ENCODE data around the gene RAB3IL1. TPM values are rescaled to one million over a fixed set of nuclear protein-coding genes. Genes with fewer than 3 reads are reported as not detected.

Gene RAB3IL1
- total RNA-seq, 1 experiment from 2014 or later: 18.1 TPM

GRCh38 chr11:61906522-61906909 is 10.8 kb downstream of the RAB3IL1 start:
- Histone ChIP-seq H3K9me2 (ENCODE audit: insufficient read depth) (no peaks in the 10 kb centered on the region), H3K4me3 (replicated peaks in 1 of 2; ENCODE audit: low read depth in 1 of 2, low read length in 2 of 2) (no peak overlapping the region), H2AFZ (ENCODE audit: low read depth, low read length, poor library complexity, severe bottlenecking) (no peak overlapping the region), H3K27ac (ENCODE audit: low read depth, low read length) (no peak overlapping the region), H3K27me3 (ENCODE audit: insufficient read depth, low read length) (no peaks in the 10 kb centered on the region), H3K9me3 (ENCODE audit: control insufficient read depth in 1 of 2, insufficient read depth in 1 of 2, low read depth in 1 of 2, low read length in 2 of 2) (no peaks in the 10 kb centered on the region), H3K4me1 (ENCODE audit: control insufficient read depth in 1 of 2, insufficient read depth in 2 of 2, low read length in 2 of 2) (no peaks in the 10 kb centered on the region), H4K20me1 (ENCODE audit: insufficient read depth) (no peaks in the 10 kb centered on the region), H3K36me3 (ENCODE audit: control insufficient read depth in 1 of 2, insufficient read depth in 2 of 2, low read length in 2 of 2) (no peaks in the 10 kb centered on the region), H3K9ac (ENCODE audit: low read length) (no peak overlapping the region), H3K79me2 (ENCODE audit: insufficient read depth, low read length) (no peaks in the 10 kb centered on the region), H3K4me2 (ENCODE audit: low read length) (no peak overlapping the region)
- ChIA-PET POLR2A (no interaction called here), RAD21 (ENCODE audit: low non-redundant PET in 1 of 2, low total read pairs in 2 of 2, uncharacterized antibody in 2 of 2, unreplicated experiment in 2 of 2) (no interaction called here), CTCF (no interaction called here)
- TF ChIP-seq RAD21 (IDR thresholded peaks at IDR 0.05; ENCODE audit: low read depth): no peak
- TF ChIP-seq, protein P1, sequence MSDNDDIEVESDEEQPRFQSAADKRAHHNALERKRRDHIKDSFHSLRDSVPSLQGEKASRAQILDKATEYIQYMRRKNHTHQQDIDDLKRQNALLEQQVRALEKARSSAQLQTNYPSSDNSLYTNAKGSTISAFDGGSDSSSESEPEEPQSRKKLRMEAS (IDR thresholded peaks at IDR 0.05): no peak
- TF ChIP-seq ELF1 (IDR thresholded peaks at IDR 0.05; ENCODE audit: borderline replicate concordance, low read depth): no peak
- no peak for TF ChIP-seq POLR2AphosphoS5 (IDR thresholded peaks at IDR 0.05; ENCODE audit: low read depth, low read length)
- TF ChIP-seq TCF7L2 (IDR thresholded peaks at IDR 0.05; ENCODE audit: borderline replicate concordance, extremely low read depth, insufficient read depth, insufficient read length): no peak
- no peak for TF ChIP-seq ZFX (IDR thresholded peaks at IDR 0.05)
- TF ChIP-seq EZH2 (IDR thresholded peaks at IDR 0.05): no peak
- no TSS peak for BruUV-seq (replicated peaks)
- DNase-seq (ENCODE audit: low read depth, low spot score) (no peak), ATAC-seq (no peak)
- intact Hi-C loops (cut with micrococcal nuclease): no loop called here

- no peaks in the 10 kb centered on the region for H3K27me3 ChIP-seq (ENCODE audit: insufficient read depth, low read length)
- ChIA-PET RAD21 (ENCODE audit: low non-redundant PET in 1 of 2, low total read pairs in 2 of 2, uncharacterized antibody in 2 of 2, unreplicated experiment in 2 of 2) (no interaction called here), CTCF (no interaction called here), POLR2A (no interaction called here)
- H3K4me3 ChIP-seq (replicated peaks in 1 of 2; ENCODE audit: low read depth in 1 of 2, low read length in 2 of 2): no peak overlapping the region
- intact Hi-C loops (cut with micrococcal nuclease): no loop called here
- BruUV-seq (replicated peaks): no TSS peak
- H3K27ac ChIP-seq (ENCODE audit: low read depth, low read length): no peak overlapping the region
- no peaks in the 10 kb centered on the region for H3K9me3 ChIP-seq (ENCODE audit: control insufficient read depth in 1 of 2, insufficient read depth in 1 of 2, low read depth in 1 of 2, low read length in 2 of 2)
- H2AFZ ChIP-seq (ENCODE audit: low read depth, low read length, poor library complexity, severe bottlenecking): no peak overlapping the region
- no peak overlapping the region for H3K9ac ChIP-seq (ENCODE audit: low read length)
- H3K9me2 ChIP-seq (ENCODE audit: insufficient read depth): no peaks in the 10 kb centered on the region
- 0 out of 4 replicates have a peak, but pooled peaks cover 0 to 2% of the 10 kb centered on the region in 2 experiments for H3K36me3 ChIP-seq (ENCODE audit: control insufficient read depth in 1 of 2, insufficient read depth in 2 of 2, low read length in 2 of 2)
- H3K4me2 ChIP-seq (ENCODE audit: low read length): no peak overlapping the region
- DNase-seq (ENCODE audit: low read depth, low spot score) (no peak), ATAC-seq (no peak)
- H3K4me1 ChIP-seq (ENCODE audit: control insufficient read depth in 1 of 2, insufficient read depth in 2 of 2, low read length in 2 of 2): no peaks in the 10 kb centered on the region
- H3K79me2 ChIP-seq (ENCODE audit: insufficient read depth, low read length): no peaks in the 10 kb centered on the region
- no peaks in the 10 kb centered on the region for H4K20me1 ChIP-seq (ENCODE audit: insufficient read depth)
- TF ChIP-seq, protein P2, sequence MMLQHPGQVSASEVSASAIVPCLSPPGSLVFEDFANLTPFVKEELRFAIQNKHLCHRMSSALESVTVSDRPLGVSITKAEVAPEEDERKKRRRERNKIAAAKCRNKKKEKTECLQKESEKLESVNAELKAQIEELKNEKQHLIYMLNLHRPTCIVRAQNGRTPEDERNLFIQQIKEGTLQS (IDR thresholded peaks at IDR 0.05): no peak
- no peak for TF ChIP-seq TCF7L2 (IDR thresholded peaks at IDR 0.05; ENCODE audit: borderline replicate concordance, extremely low read depth, insufficient read depth, insufficient read length)
- TF ChIP-seq YY1 (IDR thresholded peaks at IDR 0.05; ENCODE audit: extremely low read depth, insufficient replicate concordance, low read depth, low read length): no peak
- TF ChIP-seq RAD21 (IDR thresholded peaks at IDR 0.05; ENCODE audit: low read depth): no peak
- no peak for TF ChIP-seq SP1 (IDR thresholded peaks at IDR 0.05; ENCODE audit: low read depth)
- TF ChIP-seq CTCF (IDR thresholded peaks at IDR 0.05 in 2 of 3, conservative IDR thresholded peaks at IDR 0.05 in 1 of 3; ENCODE audit: borderline replicate concordance in 1 of 3, insufficient read depth in 1 of 3, low read depth in 2 of 3, low read length in 2 of 3): no peak
- no peak for TF ChIP-seq ZNF274 (IDR thresholded peaks at IDR 0.05; ENCODE audit: low read depth, low read length)
- no peak for TF ChIP-seq SIN3A (IDR thresholded peaks at IDR 0.05; ENCODE audit: low read depth)
- TF ChIP-seq EZH2 (IDR thresholded peaks at IDR 0.05): no peak
- TF ChIP-seq EZH2phosphoT487 (IDR thresholded peaks at IDR 0.05; ENCODE audit: borderline replicate concordance): no peak
- no peak for TF ChIP-seq POLR2A (IDR thresholded peaks at IDR 0.05; ENCODE audit: borderline replicate concordance, extremely low read depth, insufficient read depth, insufficient read length)
- no peak for TF ChIP-seq CEBPB (IDR thresholded peaks at IDR 0.05; ENCODE audit: low read depth)
- TF ChIP-seq EGR1 (IDR thresholded peaks at IDR 0.05; ENCODE audit: low read depth): no peak
- TF ChIP-seq ELF1 (IDR thresholded peaks at IDR 0.05; ENCODE audit: borderline replicate concordance, low read depth): no peak
Measured at GRCh38 chr11:61905801-61906521, 11.4 kb downstream of the RAB3IL1 start.

Measured in HCT116 (cell line).